ENCODE data around the gene A2M.

DNA sequence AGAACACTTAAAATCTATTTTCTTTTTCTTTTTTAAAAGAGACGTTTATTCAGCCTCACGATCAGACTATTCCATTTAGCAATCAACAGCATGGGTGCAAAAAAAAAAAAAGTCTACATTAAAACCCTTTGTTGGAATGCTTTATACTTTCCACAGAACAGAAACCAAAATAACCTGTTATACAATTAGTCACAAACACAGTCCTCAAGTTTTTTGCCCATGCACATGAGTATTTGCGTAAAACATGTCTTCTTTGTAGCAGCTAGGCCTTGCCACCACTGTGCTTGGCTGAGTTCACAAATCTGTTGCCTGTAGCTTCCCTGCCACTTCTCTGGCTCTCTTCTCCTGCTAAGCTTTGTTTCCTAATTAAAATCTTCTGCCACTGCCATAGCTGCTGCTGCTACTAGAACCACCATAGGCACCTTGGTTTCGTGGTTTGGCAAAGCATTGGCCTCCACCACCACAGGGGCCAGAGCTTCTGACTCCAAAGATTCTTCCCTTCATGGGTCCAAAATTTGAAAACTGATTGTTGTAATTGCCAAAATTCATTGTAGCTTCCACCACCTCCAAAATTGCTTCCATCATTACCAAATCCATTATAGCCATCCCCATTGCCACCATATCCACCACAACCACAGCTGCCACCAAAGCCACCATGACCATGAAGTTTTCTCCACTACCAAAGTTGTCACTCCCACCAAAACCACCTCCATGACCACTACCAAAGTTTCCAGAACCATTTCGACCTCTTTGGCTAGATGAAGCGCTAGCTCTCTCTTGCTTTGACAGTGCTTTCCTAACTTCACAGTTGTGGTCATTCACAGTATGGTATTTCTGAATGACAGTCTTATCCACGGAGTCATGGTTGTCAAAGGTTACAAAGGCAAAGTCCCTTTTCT, 88.3 kb downstream of the A2M start:
- TF ChIP-seq, protein P1, sequence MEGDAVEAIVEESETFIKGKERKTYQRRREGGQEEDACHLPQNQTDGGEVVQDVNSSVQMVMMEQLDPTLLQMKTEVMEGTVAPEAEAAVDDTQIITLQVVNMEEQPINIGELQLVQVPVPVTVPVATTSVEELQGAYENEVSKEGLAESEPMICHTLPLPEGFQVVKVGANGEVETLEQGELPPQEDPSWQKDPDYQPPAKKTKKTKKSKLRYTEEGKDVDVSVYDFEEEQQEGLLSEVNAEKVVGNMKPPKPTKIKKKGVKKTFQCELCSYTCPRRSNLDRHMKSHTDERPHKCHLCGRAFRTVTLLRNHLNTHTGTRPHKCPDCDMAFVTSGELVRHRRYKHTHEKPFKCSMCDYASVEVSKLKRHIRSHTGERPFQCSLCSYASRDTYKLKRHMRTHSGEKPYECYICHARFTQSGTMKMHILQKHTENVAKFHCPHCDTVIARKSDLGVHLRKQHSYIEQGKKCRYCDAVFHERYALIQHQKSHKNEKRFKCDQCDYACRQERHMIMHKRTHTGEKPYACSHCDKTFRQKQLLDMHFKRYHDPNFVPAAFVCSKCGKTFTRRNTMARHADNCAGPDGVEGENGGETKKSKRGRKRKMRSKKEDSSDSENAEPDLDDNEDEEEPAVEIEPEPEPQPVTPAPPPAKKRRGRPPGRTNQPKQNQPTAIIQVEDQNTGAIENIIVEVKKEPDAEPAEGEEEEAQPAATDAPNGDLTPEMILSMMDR (IDR thresholded peaks at IDR 0.05; ENCODE audit: poor library complexity) = no peak
- no peak for TF ChIP-seq EZH2phosphoT487 (IDR thresholded peaks at IDR 0.05; ENCODE audit: low read depth, severe bottlenecking, unreplicated experiment)
